AG04450 (cell line): Measurements from ENCODE around the gene TMEM37. TPM values are rescaled to one million over a fixed set of nuclear protein-coding genes. Genes with fewer than 3 reads are reported as not detected.

Experiments used
- CTCF ChIA-PET: fragments of 300-600, 350-600 bp; formaldehyde crosslinking; extraction: SDS; loops from one replicate; lab custom pipeline; 2022; ENCODE audit warnings: antibody characterized with exemption, inconsistent platforms; lab: Charles Lee
- POLR2A ChIA-PET: fragments of 350-600 bp; formaldehyde crosslinking; extraction: SDS; loops from one replicate; lab custom pipeline; 2021; ENCODE audit warnings: antibody characterized with exemption, inconsistent platforms; lab: Yijun Ruan, JAX
- DNase-seq: peaks from one replicate; pipeline ENCODE4 v3.0.0-alpha.2; 2011; ENCODE audit warnings: low read depth, low spot score
- H3K27ac ChIP-seq: one replicate; pipeline ENCODE4 v1.5.1; 2012; ENCODE audit warnings: low read depth, low read length, control low read depth
- H3K27me3 ChIP-seq: one replicate; pipeline ENCODE4 v1.6.0; 2012; ENCODE audit warnings: low read length; ENCODE audit not compliant: control insufficient read depth, insufficient read depth
- H3K4me3 ChIP-seq: 2 replicates; pipeline ENCODE4 v1.5.1; 2011; ENCODE audit warnings: mild to moderate bottlenecking, low read depth, low read length, control low read depth
- H3K9me3 ChIP-seq: 2 replicates; pipeline ENCODE4 v1.5.1; 2012; ENCODE audit warnings: low read length; ENCODE audit not compliant: control insufficient read depth, insufficient read depth
- polyA minus RNA-seq: library from RNA; depleted of rRNA, polyadenylated mRNA; stranded (reverse); fragments of >200 nt; gene quantifications from 2 replicates; pipeline ENCODE4 v1.2.3, GENCODE V29; 2011; rRNA and poly(A)+ RNA removed
- polyA plus RNA-seq: library from polyadenylated mRNA; depleted of rRNA; stranded (reverse); fragments of >200 nt; gene quantifications from 2 replicates; pipeline ENCODE4 v1.2.3, GENCODE V29; 2011; rRNA removed
- TF ChIP-seq, protein P1 (sequence below): IDR thresholded peaks from 2 replicates; pipeline ENCODE4 v1.5.1; 2011; ENCODE audit warnings: low read depth, low read length, control low read depth, inconsistent platforms

Gene TMEM37, protein sequence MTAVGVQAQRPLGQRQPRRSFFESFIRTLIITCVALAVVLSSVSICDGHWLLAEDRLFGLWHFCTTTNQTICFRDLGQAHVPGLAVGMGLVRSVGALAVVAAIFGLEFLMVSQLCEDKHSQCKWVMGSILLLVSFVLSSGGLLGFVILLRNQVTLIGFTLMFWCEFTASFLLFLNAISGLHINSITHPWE
- polyA plus RNA-seq: 0.98 and 1.2 TPM in 2 replicates
- polyA minus RNA-seq: 0.26 TPM in 1 of 2 replicates, not detected in the other

DNA sequence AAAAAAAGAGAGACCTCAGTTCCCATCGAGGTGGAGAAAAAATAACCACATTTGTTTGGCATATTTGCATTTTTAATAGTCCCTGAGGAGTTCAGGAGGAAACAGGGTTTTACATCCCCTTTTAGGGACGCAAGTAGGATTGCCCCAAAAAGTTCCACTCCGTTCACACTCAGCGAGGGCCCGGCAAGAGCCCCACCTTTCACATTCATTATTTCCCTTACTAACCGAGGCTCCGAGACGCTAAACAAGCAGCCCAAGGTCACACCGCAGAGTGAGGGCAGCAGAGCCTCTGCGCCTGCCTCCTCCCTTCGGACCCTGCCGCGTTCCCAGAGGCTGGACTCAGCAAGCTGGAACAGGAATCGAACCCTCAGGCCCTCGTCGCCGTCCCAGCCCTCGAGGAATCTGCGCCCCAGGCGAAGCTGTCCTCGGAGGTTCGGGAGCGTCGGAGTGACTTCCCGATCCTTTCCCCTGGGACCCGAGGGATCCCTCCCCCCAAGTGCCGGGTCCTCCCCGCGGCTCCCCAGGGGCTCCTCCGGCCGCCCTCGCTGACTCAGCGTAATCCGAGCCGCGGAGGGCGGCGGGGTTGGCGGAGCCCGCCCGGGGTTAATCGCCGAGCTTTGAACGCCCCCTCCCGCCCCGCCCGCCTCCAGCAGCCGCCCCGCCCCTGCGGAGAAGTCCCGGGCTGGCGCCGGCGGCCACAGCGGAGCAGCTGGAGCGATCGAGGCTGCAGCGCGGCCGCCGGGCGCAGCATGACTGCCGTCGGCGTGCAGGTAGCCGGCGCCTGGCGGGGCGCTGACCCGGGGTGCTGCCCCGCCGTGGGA is at the start of gene TMEM37:
TSS of gene TMEM37 (plus strand) at position 700 of the 821 bp plus-strand sequence. CDS start at position 750, 50 bp downstream.
- DNase-seq: no peak
- POLR2A ChIA-PET: no interaction called here
- TF ChIP-seq, protein P1, sequence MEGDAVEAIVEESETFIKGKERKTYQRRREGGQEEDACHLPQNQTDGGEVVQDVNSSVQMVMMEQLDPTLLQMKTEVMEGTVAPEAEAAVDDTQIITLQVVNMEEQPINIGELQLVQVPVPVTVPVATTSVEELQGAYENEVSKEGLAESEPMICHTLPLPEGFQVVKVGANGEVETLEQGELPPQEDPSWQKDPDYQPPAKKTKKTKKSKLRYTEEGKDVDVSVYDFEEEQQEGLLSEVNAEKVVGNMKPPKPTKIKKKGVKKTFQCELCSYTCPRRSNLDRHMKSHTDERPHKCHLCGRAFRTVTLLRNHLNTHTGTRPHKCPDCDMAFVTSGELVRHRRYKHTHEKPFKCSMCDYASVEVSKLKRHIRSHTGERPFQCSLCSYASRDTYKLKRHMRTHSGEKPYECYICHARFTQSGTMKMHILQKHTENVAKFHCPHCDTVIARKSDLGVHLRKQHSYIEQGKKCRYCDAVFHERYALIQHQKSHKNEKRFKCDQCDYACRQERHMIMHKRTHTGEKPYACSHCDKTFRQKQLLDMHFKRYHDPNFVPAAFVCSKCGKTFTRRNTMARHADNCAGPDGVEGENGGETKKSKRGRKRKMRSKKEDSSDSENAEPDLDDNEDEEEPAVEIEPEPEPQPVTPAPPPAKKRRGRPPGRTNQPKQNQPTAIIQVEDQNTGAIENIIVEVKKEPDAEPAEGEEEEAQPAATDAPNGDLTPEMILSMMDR: no peak
- Histone ChIP-seq H3K27me3 (peaks cover 53% of the 10 kb centered on the region), H3K27ac (no peak within 1 kb of the TSS), H3K4me3 (peak within 1 kb of the TSS; percentile 52), H3K9me3 (peaks cover 4% of the 10 kb centered on the region; the same call in 1 of the 2 replicates)
- CTCF ChIA-PET: interaction anchor here (1.9 kb wide), 1 partner anchor 44 kb away, joined by 6 read pairs; no protein-coding TSS in a partner anchor

DNA sequence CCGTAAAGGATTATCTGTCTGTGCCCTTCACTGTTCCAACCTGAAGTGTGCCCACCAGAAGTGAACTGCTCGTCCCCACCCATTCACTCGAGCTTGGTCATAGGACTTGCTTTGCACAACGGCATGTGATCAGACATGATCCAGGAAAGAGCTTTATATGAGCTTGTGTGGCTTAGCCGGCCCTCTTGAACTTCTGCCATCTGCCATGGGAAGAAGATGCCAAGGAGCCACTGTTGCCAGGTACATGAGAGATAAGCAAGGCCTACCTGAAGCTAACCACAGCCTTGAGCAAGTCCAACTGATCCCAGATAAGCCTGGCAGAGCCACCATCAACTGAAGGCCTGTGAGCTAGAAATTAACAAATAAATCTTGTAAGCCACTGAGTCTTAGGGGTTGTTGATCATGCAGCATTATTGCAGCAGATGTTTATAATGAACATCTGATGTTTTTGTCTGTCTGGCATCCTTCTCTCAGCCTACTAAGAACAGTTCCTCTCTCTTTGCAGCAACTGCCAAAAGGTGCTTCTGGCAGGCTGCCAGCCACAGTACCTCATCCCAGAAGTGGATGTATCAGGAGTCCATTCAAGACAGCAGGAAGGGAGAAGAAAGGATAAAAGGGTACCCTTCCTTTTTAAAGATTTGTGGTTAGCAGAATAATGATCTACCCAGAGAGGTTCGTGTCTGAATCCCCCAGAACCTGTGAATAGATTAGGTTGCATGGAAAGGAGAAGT is 48.1 kb upstream of the TMEM37 start:
- ChIA-PET CTCF (no interaction called here), POLR2A (no interaction called here)
- Histone ChIP-seq H3K27me3 (peaks cover 11% of the 10 kb centered on the region), H3K27ac (no peak overlapping the region), H3K4me3 (no peak overlapping the region), H3K9me3 (no peaks in the 10 kb centered on the region)
- no peak for DNase-seq
- TF ChIP-seq, protein P1: no peak

DNA sequence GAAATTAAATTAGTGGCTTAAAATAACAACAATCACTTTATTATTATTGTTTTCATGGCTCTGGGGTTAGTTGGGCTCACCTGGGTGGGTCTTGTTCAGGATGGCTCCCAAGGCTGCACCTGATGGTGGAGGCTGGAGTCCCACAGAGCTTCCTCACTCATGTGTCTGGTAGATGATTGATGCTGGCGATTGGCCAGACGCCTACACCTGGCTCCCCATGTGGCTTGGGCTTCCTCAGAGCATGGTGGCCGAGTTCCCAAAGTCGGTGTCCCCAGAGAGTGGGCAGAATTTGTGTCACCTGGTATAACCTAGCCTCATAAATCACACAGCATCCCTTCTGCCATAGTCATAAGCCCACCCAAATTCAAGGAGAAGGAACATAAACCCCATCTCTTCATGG is 46.7 kb upstream of the TMEM37 start:
- POLR2A ChIA-PET: no interaction called here
- H3K27me3 ChIP-seq: peaks cover 11% of the 10 kb centered on the region
- H3K9me3 ChIP-seq: no peaks in the 10 kb centered on the region
- TF ChIP-seq, protein P1: no peak
- H3K4me3 ChIP-seq: no peak overlapping the region
- no peak overlapping the region for H3K27ac ChIP-seq
- CTCF ChIA-PET: no interaction called here
- no peak for DNase-seq

DNA sequence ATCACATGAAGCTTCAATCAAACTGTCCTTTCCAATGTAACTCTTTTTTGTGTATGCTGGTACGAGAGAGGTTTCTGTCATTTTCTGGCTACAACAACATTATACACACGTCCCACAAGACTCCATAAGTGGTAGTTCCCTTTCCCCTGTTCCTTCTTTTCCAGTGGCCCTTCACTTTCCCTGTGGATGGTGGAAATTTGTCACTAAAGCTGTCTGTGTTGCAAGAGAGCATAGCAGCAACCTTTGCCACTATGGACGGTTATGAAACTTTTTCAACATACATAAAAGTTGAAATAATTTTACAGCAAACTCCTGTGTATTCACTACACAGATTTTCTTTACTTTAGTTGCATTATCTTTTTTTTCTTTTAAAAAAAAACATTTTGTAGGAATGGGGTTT is 46.2 kb upstream of the TMEM37 start:
- ChIA-PET POLR2A (no interaction called here), CTCF (no interaction called here)
- no peak for DNase-seq
- peaks cover 11% of the 10 kb centered on the region for H3K27me3 ChIP-seq
- no peaks in the 10 kb centered on the region for H3K9me3 ChIP-seq
- no peak overlapping the region for H3K27ac ChIP-seq
- H3K4me3 ChIP-seq: no peak overlapping the region
- TF ChIP-seq, protein P1: no peak
